HL-60 (cell line): ENCODE data around the gene TMEM178A.

Experiments
- GABPA ChIP-seq: IDR thresholded peaks from 2 replicates; pipeline ENCODE4 v1.6.1; 2012; ENCODE audit warnings: low read depth
- POLR2AphosphoS5 ChIP-seq: IDR thresholded peaks from 2 replicates; pipeline ENCODE4 v1.6.1; 2012; ENCODE audit warnings: low read depth
- REST ChIP-seq: IDR thresholded peaks from 2 replicates; pipeline ENCODE4 v1.6.1; 2012; ENCODE audit warnings: low read depth; ENCODE audit not compliant: insufficient replicate concordance
- SPI1 ChIP-seq: IDR thresholded peaks from 2 replicates; pipeline ENCODE4 v1.6.1; 2012; ENCODE audit warnings: low read depth, mild to moderate bottlenecking, borderline replicate concordance
- TF ChIP-seq, protein P1 (sequence below): IDR thresholded peaks from one replicate; pipeline ENCODE4 v1.5.1; 2011; ENCODE audit warnings: low read length, control low read depth, inconsistent platforms; ENCODE audit not compliant: insufficient read depth

DNA sequence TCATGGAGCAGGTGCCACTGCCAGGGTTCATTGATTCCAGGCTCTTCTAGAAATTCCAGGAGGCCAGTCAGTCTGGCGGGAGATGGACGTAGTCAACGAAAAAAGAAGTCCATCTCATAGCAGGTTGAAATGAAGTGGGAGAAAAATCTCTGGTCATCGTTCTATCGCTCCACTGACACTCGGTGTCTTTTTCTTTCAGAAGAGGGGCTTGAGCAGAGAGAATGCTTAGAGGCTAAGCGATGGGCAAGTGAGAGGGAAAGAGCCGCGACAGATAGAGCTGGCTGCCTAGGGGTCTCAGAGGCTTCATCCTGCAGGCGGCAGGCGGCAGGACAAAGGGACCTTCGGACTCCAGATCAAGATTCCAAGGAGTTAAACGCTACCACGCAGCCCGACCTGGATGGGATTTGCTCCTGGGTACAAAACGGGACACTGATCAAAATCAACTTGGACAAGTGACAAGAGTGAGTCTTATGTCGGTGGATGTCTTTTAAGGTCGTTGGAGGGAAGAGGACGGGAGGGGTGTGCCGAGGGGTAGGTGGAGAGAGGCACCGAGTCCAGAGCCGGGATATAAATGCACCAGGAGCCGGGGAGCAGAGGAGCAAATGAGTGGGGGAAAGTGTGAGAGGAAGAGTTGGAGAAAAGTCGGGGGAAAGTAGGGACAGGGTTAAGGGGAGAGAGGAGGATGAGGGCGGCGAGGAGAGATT, 677 bp upstream of the TMEM178A start:
- TF ChIP-seq, protein P1, sequence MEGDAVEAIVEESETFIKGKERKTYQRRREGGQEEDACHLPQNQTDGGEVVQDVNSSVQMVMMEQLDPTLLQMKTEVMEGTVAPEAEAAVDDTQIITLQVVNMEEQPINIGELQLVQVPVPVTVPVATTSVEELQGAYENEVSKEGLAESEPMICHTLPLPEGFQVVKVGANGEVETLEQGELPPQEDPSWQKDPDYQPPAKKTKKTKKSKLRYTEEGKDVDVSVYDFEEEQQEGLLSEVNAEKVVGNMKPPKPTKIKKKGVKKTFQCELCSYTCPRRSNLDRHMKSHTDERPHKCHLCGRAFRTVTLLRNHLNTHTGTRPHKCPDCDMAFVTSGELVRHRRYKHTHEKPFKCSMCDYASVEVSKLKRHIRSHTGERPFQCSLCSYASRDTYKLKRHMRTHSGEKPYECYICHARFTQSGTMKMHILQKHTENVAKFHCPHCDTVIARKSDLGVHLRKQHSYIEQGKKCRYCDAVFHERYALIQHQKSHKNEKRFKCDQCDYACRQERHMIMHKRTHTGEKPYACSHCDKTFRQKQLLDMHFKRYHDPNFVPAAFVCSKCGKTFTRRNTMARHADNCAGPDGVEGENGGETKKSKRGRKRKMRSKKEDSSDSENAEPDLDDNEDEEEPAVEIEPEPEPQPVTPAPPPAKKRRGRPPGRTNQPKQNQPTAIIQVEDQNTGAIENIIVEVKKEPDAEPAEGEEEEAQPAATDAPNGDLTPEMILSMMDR, result no peak
- TF ChIP-seq REST (no peak), POLR2AphosphoS5 (no peak), SPI1 (no peak), GABPA (no peak)
